ENCODE data around the gene FBXO10. TPM values are rescaled to one million over a fixed set of nuclear protein-coding genes. Genes with fewer than 3 reads are reported as not detected.

FBXO10 gene
- total and polyA plus RNA-seq, 2 of the 4 experiments (the other 2 are of a cell fraction) = 6.6 to 6.7 TPM

DNA sequence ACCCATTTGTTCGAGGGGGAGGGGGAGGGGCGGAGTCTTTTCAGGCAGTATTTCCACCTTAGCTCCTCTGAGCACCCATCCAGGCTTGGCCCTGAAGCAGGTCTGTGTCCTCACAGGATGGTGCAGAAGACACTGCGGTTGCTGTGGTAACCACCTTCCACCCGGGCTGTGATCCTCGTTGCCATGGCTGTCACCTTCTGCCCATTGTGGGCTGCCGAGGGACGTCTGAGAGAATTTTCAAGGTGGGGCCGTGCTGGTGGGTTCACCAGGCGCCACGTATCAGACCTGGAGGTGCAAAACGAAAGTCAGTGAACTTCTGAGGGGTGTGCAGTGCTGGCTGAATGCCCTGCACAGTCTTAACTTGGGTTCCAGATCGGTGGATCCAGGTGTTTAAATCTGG lies 63.7 kb downstream of the FBXO10 start:
- in situ Hi-C loops (cut with MboI; ENCODE audit: low sequenced_read_pairs) (no loop called here), dilution Hi-C loops (cut with HindIII; ENCODE audit: low sequenced_read_pairs, unreplicated experiment) (no loop called here), intact Hi-C loops (cut with micrococcal nuclease) (no loop called here)
- Histone ChIP-seq H3K23ac (ENCODE audit: low read depth, low read length) (no peak overlapping the region), H3K9me3 (ENCODE audit: control insufficient read depth, insufficient read depth, low read length) (no peaks in the 10 kb centered on the region), H4K5ac (ENCODE audit: low read depth, low read length) (no peak overlapping the region), H4K8ac (ENCODE audit: low read depth in 2 of 2, low read length in 2 of 2) (no peak overlapping the region), H2BK5ac (ENCODE audit: low read depth, low read length, poor library complexity, severe bottlenecking) (no peak overlapping the region), H3K18ac (ENCODE audit: low read depth, low read length) (no peak overlapping the region), H3K36me3 (ENCODE audit: control insufficient read depth, insufficient read depth, low read length) (peaks cover 16% of the 10 kb centered on the region), H3K4ac (ENCODE audit: low read depth, low read length) (no peak overlapping the region), H4K91ac (ENCODE audit: insufficient read depth, low read depth, low read length) (no peak overlapping the region), H2AK5ac (ENCODE audit: low read depth, low read length) (no peak overlapping the region), H2BK120ac (ENCODE audit: low read depth, low read length) (no peak overlapping the region), H3K27me3 (ENCODE audit: control insufficient read depth, insufficient read depth, low read length) (no peaks in the 10 kb centered on the region), H3K9ac (ENCODE audit: low read depth, low read length) (no peak overlapping the region), H3K14ac (replicated peaks; ENCODE audit: low read depth, low read length) (no peak overlapping the region), H3K4me3 (ENCODE audit: insufficient read depth, low read depth, low read length) (no peak overlapping the region), H3K4me2 (ENCODE audit: low read depth, low read length) (no peak overlapping the region), H2AFZ (replicated peaks; ENCODE audit: low read length, poor library complexity) (no peak overlapping the region), H4K20me1 (ENCODE audit: insufficient read depth, low read length) (0 out of 2 replicates have a peak, but pooled peaks cover 3% of the 10 kb centered on the region), H3K9me1 (ENCODE audit: insufficient read depth, low read length) (peaks cover 6% of the 10 kb centered on the region; the same call in 1 of the 2 replicates), H3K56ac (ENCODE audit: extremely low read depth, insufficient read depth, low read length) (no peak overlapping the region), H3K4me1 (ENCODE audit: control insufficient read depth, insufficient read depth, low read length) (no peaks in the 10 kb centered on the region), H2AK9ac (replicated peaks; ENCODE audit: low read depth, low read length, poor library complexity) (no peak overlapping the region), H3K79me1 (ENCODE audit: low read depth in 1 of 2, low read length in 2 of 2) (no peaks in the 10 kb centered on the region), H2BK15ac (ENCODE audit: low read depth, low read length) (no peak overlapping the region), H3K27ac (ENCODE audit: insufficient read depth, low read length) (no peak overlapping the region), H2BK20ac (ENCODE audit: low read depth, low read length) (no peak overlapping the region)
- WGBS, 2 experiments (ENCODE audit: extremely low coverage in 2 of 2, insufficient read length in 1 of 2) = 92% methylated on average over 6 of the region's 12 CpGs; no CpG with 5 or more reads in 1 of the 2 experiments
- BruUV-seq (replicated peaks) = no TSS peak
- ChIA-PET POLR2A (ENCODE audit: unreplicated experiment) (no interaction called here), CTCF (no interaction called here)
- no peak for TF ChIP-seq FOS (IDR thresholded peaks at IDR 0.05; ENCODE audit: low read depth, low read length)
- DNase-seq (no peak), ATAC-seq (ENCODE audit: low read depth) (no peak)

Data from IMR-90 (cell line).